ENCODE results near the gene DENND4C. TPM values are rescaled to one million over a fixed set of nuclear protein-coding genes. Genes with fewer than 3 reads are reported as not detected.

Gene DENND4C
- total RNA-seq, 1 experiment from 2014 or later = 22.6 TPM

DNA sequence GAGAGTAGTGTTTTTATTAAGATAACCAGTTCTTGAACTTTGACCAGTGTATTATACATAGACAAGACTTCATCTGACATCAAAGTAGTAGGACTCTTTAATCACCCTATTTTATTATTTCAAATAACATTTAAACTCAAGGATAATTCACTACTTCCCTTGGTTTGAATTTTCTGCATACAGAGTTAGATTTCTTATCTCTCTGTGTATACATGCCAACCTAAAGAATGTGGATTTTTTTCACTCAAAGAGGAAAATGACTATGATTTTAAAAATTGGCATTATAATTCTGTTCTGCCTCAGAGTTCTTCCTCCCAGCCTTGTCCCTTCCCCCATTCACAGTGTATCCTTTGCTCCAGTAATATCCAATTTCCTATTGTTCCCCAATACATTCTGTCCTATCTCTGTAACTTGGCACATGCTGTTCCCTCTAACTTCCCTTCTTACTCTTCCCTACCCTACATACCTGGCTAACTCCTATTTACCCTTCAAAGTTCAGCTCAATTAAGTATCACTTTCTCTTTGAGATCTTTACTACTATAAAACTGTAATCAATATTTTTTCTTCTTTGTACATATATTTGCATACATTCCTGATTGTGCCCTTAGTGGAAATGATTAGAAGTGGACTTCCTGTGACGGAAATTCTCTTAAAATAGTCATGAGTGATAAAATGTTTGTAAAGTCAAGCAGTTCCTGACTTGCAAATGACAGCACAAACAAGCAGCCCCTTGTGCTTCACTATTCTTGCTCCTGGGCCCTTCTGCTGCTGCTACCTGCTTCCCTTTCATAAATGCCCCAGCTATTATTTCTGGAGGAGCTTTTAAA, 38.1 kb upstream of the DENND4C start:
- Mint-ChIP-seq H3K27me3 (ENCODE audit: low read depth) (no peaks in the 10 kb centered on the region), H3K36me3 (no peaks in the 10 kb centered on the region), H3K4me3 (no peak overlapping the region), H3K9me3 (no peaks in the 10 kb centered on the region), H3K4me1 (peaks cover 15% of the 10 kb centered on the region), H3K27ac (no peak overlapping the region)
- ATAC-seq = no peak
- ChIA-PET POLR2A (no interaction called here), CTCF (no interaction called here)
- no peak for TF ChIP-seq TEAD1 (CRISPR knock-in tag; IDR thresholded peaks at IDR 0.05)
- TF ChIP-seq, protein P1, sequence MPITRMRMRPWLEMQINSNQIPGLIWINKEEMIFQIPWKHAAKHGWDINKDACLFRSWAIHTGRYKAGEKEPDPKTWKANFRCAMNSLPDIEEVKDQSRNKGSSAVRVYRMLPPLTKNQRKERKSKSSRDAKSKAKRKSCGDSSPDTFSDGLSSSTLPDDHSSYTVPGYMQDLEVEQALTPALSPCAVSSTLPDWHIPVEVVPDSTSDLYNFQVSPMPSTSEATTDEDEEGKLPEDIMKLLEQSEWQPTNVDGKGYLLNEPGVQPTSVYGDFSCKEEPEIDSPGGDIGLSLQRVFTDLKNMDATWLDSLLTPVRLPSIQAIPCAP (CRISPR knock-in tag; IDR thresholded peaks at IDR 0.05) = no peak
- TF ChIP-seq CREM (CRISPR knock-in tag; IDR thresholded peaks at IDR 0.05) = no peak
- TF ChIP-seq, protein P2, sequence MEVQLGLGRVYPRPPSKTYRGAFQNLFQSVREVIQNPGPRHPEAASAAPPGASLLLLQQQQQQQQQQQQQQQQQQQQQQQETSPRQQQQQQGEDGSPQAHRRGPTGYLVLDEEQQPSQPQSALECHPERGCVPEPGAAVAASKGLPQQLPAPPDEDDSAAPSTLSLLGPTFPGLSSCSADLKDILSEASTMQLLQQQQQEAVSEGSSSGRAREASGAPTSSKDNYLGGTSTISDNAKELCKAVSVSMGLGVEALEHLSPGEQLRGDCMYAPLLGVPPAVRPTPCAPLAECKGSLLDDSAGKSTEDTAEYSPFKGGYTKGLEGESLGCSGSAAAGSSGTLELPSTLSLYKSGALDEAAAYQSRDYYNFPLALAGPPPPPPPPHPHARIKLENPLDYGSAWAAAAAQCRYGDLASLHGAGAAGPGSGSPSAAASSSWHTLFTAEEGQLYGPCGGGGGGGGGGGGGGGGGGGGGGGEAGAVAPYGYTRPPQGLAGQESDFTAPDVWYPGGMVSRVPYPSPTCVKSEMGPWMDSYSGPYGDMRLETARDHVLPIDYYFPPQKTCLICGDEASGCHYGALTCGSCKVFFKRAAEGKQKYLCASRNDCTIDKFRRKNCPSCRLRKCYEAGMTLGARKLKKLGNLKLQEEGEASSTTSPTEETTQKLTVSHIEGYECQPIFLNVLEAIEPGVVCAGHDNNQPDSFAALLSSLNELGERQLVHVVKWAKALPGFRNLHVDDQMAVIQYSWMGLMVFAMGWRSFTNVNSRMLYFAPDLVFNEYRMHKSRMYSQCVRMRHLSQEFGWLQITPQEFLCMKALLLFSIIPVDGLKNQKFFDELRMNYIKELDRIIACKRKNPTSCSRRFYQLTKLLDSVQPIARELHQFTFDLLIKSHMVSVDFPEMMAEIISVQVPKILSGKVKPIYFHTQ (CRISPR knock-in tag; IDR thresholded peaks at IDR 0.05) = no peak
- TF ChIP-seq SMAD4 (CRISPR knock-in tag; IDR thresholded peaks at IDR 0.05) = no peak
- TF ChIP-seq, protein P3, sequence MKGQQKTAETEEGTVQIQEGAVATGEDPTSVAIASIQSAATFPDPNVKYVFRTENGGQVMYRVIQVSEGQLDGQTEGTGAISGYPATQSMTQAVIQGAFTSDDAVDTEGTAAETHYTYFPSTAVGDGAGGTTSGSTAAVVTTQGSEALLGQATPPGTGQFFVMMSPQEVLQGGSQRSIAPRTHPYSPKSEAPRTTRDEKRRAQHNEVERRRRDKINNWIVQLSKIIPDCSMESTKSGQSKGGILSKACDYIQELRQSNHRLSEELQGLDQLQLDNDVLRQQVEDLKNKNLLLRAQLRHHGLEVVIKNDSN (CRISPR knock-in tag; IDR thresholded peaks at IDR 0.05) = no peak
- no peak for TF ChIP-seq ZNF317 (CRISPR knock-in tag; IDR thresholded peaks at IDR 0.05; ENCODE audit: borderline replicate concordance, low read depth)
- no peak for TF ChIP-seq GTF2I (CRISPR knock-in tag; conservative IDR thresholded peaks at IDR 0.05)
- no peak for TF ChIP-seq ZNF121 (CRISPR knock-in tag; IDR thresholded peaks at IDR 0.05)
- DNase-seq (ENCODE audit: low spot score) = no peak

DNA sequence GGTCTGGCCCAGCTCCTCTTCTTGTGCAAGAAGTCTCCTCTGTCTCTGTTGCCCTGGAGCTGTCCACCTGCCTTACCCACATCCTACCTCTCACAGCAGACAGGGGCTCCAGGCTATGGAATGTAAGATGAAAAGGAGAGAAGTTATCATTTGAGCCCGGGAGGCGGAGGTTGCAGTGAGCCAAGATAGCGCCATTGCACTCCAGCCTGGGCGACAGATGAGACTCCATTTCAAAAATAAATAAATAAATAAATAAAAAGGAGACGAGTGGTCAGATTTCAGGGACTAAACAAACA, 37.5 kb upstream of the DENND4C start:
- ChIA-PET CTCF (no interaction called here), POLR2A (no interaction called here)
- Mint-ChIP-seq H3K4me1 (peaks cover 15% of the 10 kb centered on the region), H3K36me3 (no peaks in the 10 kb centered on the region), H3K27me3 (ENCODE audit: low read depth) (no peaks in the 10 kb centered on the region), H3K9me3 (no peaks in the 10 kb centered on the region), H3K4me3 (no peak overlapping the region), H3K27ac (no peak overlapping the region)
- peak; percentile 20; the same call in 1 of the 2 replicates for ATAC-seq
- DNase-seq (ENCODE audit: low spot score) = no peak
- TF ChIP-seq FOXK1 (CRISPR knock-in tag; IDR thresholded peaks at IDR 0.05) (no peak), NFATC4 (CRISPR knock-in tag; IDR thresholded peaks at IDR 0.05) (no peak), ZBTB21 (CRISPR knock-in tag; IDR thresholded peaks at IDR 0.05; ENCODE audit: borderline replicate concordance) (no peak), RORB (CRISPR knock-in tag; IDR thresholded peaks at IDR 0.05) (no peak), CBFB (CRISPR knock-in tag; IDR thresholded peaks at IDR 0.05; ENCODE audit: low read depth) (no peak)
- TF ChIP-seq, protein P4, sequence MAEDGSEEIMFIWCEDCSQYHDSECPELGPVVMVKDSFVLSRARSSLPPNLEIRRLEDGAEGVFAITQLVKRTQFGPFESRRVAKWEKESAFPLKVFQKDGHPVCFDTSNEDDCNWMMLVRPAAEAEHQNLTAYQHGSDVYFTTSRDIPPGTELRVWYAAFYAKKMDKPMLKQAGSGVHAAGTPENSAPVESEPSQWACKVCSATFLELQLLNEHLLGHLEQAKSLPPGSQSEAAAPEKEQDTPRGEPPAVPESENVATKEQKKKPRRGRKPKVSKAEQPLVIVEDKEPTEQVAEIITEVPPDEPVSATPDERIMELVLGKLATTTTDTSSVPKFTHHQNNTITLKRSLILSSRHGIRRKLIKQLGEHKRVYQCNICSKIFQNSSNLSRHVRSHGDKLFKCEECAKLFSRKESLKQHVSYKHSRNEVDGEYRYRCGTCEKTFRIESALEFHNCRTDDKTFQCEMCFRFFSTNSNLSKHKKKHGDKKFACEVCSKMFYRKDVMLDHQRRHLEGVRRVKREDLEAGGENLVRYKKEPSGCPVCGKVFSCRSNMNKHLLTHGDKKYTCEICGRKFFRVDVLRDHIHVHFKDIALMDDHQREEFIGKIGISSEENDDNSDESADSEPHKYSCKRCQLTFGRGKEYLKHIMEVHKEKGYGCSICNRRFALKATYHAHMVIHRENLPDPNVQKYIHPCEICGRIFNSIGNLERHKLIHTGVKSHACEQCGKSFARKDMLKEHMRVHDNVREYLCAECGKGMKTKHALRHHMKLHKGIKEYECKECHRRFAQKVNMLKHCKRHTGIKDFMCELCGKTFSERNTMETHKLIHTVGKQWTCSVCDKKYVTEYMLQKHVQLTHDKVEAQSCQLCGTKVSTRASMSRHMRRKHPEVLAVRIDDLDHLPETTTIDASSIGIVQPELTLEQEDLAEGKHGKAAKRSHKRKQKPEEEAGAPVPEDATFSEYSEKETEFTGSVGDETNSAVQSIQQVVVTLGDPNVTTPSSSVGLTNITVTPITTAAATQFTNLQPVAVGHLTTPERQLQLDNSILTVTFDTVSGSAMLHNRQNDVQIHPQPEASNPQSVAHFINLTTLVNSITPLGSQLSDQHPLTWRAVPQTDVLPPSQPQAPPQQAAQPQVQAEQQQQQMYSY (CRISPR knock-in tag; IDR thresholded peaks at IDR 0.05) = no peak
- TF ChIP-seq, protein P5, sequence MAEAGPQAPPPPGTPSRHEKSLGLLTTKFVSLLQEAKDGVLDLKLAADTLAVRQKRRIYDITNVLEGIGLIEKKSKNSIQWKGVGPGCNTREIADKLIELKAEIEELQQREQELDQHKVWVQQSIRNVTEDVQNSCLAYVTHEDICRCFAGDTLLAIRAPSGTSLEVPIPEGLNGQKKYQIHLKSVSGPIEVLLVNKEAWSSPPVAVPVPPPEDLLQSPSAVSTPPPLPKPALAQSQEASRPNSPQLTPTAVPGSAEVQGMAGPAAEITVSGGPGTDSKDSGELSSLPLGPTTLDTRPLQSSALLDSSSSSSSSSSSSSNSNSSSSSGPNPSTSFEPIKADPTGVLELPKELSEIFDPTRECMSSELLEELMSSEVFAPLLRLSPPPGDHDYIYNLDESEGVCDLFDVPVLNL (CRISPR knock-in tag; IDR thresholded peaks at IDR 0.05; ENCODE audit: borderline replicate concordance, low read depth) = no peak
- TF ChIP-seq, protein P6, sequence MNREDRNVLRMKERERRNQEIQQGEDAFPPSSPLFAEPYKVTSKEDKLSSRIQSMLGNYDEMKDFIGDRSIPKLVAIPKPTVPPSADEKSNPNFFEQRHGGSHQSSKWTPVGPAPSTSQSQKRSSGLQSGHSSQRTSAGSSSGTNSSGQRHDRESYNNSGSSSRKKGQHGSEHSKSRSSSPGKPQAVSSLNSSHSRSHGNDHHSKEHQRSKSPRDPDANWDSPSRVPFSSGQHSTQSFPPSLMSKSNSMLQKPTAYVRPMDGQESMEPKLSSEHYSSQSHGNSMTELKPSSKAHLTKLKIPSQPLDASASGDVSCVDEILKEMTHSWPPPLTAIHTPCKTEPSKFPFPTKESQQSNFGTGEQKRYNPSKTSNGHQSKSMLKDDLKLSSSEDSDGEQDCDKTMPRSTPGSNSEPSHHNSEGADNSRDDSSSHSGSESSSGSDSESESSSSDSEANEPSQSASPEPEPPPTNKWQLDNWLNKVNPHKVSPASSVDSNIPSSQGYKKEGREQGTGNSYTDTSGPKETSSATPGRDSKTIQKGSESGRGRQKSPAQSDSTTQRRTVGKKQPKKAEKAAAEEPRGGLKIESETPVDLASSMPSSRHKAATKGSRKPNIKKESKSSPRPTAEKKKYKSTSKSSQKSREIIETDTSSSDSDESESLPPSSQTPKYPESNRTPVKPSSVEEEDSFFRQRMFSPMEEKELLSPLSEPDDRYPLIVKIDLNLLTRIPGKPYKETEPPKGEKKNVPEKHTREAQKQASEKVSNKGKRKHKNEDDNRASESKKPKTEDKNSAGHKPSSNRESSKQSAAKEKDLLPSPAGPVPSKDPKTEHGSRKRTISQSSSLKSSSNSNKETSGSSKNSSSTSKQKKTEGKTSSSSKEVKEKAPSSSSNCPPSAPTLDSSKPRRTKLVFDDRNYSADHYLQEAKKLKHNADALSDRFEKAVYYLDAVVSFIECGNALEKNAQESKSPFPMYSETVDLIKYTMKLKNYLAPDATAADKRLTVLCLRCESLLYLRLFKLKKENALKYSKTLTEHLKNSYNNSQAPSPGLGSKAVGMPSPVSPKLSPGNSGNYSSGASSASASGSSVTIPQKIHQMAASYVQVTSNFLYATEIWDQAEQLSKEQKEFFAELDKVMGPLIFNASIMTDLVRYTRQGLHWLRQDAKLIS (CRISPR knock-in tag; IDR thresholded peaks at IDR 0.05; ENCODE audit: borderline replicate concordance) = no peak
- TF ChIP-seq, protein P7, sequence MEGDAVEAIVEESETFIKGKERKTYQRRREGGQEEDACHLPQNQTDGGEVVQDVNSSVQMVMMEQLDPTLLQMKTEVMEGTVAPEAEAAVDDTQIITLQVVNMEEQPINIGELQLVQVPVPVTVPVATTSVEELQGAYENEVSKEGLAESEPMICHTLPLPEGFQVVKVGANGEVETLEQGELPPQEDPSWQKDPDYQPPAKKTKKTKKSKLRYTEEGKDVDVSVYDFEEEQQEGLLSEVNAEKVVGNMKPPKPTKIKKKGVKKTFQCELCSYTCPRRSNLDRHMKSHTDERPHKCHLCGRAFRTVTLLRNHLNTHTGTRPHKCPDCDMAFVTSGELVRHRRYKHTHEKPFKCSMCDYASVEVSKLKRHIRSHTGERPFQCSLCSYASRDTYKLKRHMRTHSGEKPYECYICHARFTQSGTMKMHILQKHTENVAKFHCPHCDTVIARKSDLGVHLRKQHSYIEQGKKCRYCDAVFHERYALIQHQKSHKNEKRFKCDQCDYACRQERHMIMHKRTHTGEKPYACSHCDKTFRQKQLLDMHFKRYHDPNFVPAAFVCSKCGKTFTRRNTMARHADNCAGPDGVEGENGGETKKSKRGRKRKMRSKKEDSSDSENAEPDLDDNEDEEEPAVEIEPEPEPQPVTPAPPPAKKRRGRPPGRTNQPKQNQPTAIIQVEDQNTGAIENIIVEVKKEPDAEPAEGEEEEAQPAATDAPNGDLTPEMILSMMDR (IDR thresholded peaks at IDR 0.05) = no peak

Measured in WTC11 (cell line).